ENCODE measurements around the gene KCNJ5.

KCNJ5 gene

GRCh38 chr11:128890543-128891368, at the start of gene KCNJ5:
Gene KCNJ5 (plus strand): TSS chr11:128891356. CDS start chr11:128911274, 19,918 bp downstream.
- no peak for DNase-seq

- DNase-seq = peak; percentile 54
These were observed 49.6 kb upstream of the KCNJ5 start for GRCh38 chr11:128841461-128842072.

- DNase-seq = no peak
These were observed 47.9 kb upstream of the KCNJ5 start for GRCh38 chr11:128843198-128843785.

- DNase-seq = no peak
These were observed 45.8 kb upstream of the KCNJ5 start for GRCh38 chr11:128845334-128845780.

GRCh38 chr11:128846985-128847384, 44.2 kb upstream of the KCNJ5 start:
- DNase-seq = no peak

- peak; percentile 51 for DNase-seq
These were observed 42.2 kb upstream of the KCNJ5 start for GRCh38 chr11:128848815-128849455.

- DNase-seq = no peak
These were observed 38.7 kb upstream of the KCNJ5 start for GRCh38 chr11:128852327-128853023.

- no peak for DNase-seq
These were observed 37.6 kb upstream of the KCNJ5 start for GRCh38 chr11:128853559-128853958.

- DNase-seq = no peak
These were observed 36.3 kb upstream of the KCNJ5 start for GRCh38 chr11:128854841-128855240.

- DNase-seq = no peak
These were observed 34.9 kb upstream of the KCNJ5 start for GRCh38 chr11:128856241-128856640.

GRCh38 chr11:128857341-128857740, 33.8 kb upstream of the KCNJ5 start:
- DNase-seq = no peak

- DNase-seq = peak; percentile 76
These were observed 31.4 kb upstream of the KCNJ5 start for GRCh38 chr11:128859563-128860441.

GRCh38 chr11:128860571-128861361, 30.4 kb upstream of the KCNJ5 start:
- no peak for DNase-seq

- DNase-seq = no peak
These were observed 28.8 kb upstream of the KCNJ5 start for GRCh38 chr11:128862406-128862805.

GRCh38 chr11:128862908-128863660, 28.1 kb upstream of the KCNJ5 start:
- DNase-seq = no peak

- DNase-seq = no peak
These were observed 25.7 kb upstream of the KCNJ5 start for GRCh38 chr11:128865490-128865889.

GRCh38 chr11:128867277-128867676, 23.9 kb upstream of the KCNJ5 start, which contains the start of gene KCNJ1:
Gene KCNJ1 (minus strand): TSS chr11:128867296. CDS start chr11:128840243, 27,053 bp downstream.
- no peak for DNase-seq

- DNase-seq = no peak
These were observed 22.1 kb upstream of the KCNJ5 start for GRCh38 chr11:128868841-128869671.

GRCh38 chr11:128871168-128871610, 20.0 kb upstream of the KCNJ5 start:
- DNase-seq = no peak
